Keratinocyte (primary cell): Measurements from ENCODE around the gene AGAP5. TPM values are rescaled to one million over a fixed set of nuclear protein-coding genes. Genes with fewer than 3 reads are reported as not detected.
"Not testable (repeated sequence)": the region's sequence is repeated elsewhere in the genome, so short reads cannot be mapped to it uniquely, and the experiment has no call there.

Experiments
- DNase-seq: peaks from one replicate; pipeline ENCODE4 v3.0.0-alpha.2; 2011; ENCODE audit warnings: low read depth, missing footprints, low spot score
- FAIRE-seq: peaks from 2 replicates; lab custom pipeline; 2011; peaks lifted over from hg19 to GRCh38; lab: Jason Lieb, UNC
- H2AFZ ChIP-seq: 2 replicates; pipeline ENCODE4 v1.6.0; 2012; ENCODE audit warnings: low read length, control low read depth, inconsistent platforms; ENCODE audit not compliant: control insufficient read depth
- H3K27ac ChIP-seq: 2 replicates; pipeline ENCODE4 v1.5.1; 2011; ENCODE audit warnings: low read length; ENCODE audit not compliant: control insufficient read depth, insufficient read depth
- H3K27me3 ChIP-seq: 3 replicates; pipeline ENCODE4 v1.6.0; 2011; ENCODE audit warnings: low read length; ENCODE audit not compliant: control insufficient read depth, insufficient read depth; ENCODE audit errors: extremely low read depth
- H3K36me3 ChIP-seq, 2 experiments: 2 replicates in 1 of 2; 3 replicates in 1 of 2; pipeline ENCODE4 v1.5.1; 2011; ENCODE audit warnings: low read length in 2 of 2, mild to moderate bottlenecking in 1 of 2; ENCODE audit not compliant: control insufficient read depth in 2 of 2, insufficient read depth in 2 of 2; ENCODE audit errors: extremely low read depth in 1 of 2
- H3K4me1 ChIP-seq: 3 replicates; pipeline ENCODE4 v1.5.1; 2011; ENCODE audit warnings: low read length; ENCODE audit not compliant: control insufficient read depth, insufficient read depth; ENCODE audit errors: extremely low read depth
- H3K4me2 ChIP-seq: 3 replicates; pipeline ENCODE4 v1.6.0; 2011; ENCODE audit warnings: low read depth, low read length; ENCODE audit not compliant: control insufficient read depth, insufficient read depth; ENCODE audit errors: extremely low read depth
- H3K4me3 ChIP-seq, 3 experiments: fragments of 200-600 bp in 1 of 3; sonication (generic) in 1 of 3; 2 replicates in 2 of 3; 3 replicates in 1 of 3; pipeline ENCODE4 v1.5.1; 2011 to 2016; ENCODE audit warnings: low read length in 3 of 3, mild to moderate bottlenecking in 3 of 3, control low read depth in 2 of 3, inconsistent platforms in 1 of 3, low read depth in 1 of 3, mixed read lengths in 1 of 3, mixed run types in 1 of 3, moderate library complexity in 1 of 3; ENCODE audit not compliant: control insufficient read depth in 2 of 3, insufficient read depth in 2 of 3; ENCODE audit errors: extremely low read depth in 1 of 3
- H3K79me2 ChIP-seq: 2 replicates; pipeline ENCODE4 v1.6.0; 2012; ENCODE audit warnings: low read length; ENCODE audit not compliant: control insufficient read depth, insufficient read depth
- H3K9ac ChIP-seq: 3 replicates; pipeline ENCODE4 v1.6.0; 2011; ENCODE audit warnings: low read length; ENCODE audit not compliant: control insufficient read depth, insufficient read depth; ENCODE audit errors: extremely low read depth
- H3K9me1 ChIP-seq: 3 replicates; pipeline ENCODE4 v1.6.0; 2011; ENCODE audit warnings: low read length; ENCODE audit not compliant: control insufficient read depth, insufficient read depth; ENCODE audit errors: extremely low read depth
- H3K9me3 ChIP-seq: 2 replicates; pipeline ENCODE4 v1.5.1; 2012; ENCODE audit warnings: low read depth, low read length; ENCODE audit not compliant: control insufficient read depth
- H4K20me1 ChIP-seq: 3 replicates; pipeline ENCODE4 v1.6.0; 2011; ENCODE audit warnings: low read length; ENCODE audit not compliant: control insufficient read depth, insufficient read depth; ENCODE audit errors: extremely low read depth
- dilution Hi-C: fragments of 300-500 bp; cut with MboI; formaldehyde crosslinking; loops from one replicate; pipeline ENCODE4 v1.7.0; 2020; ENCODE audit warnings: low sequenced_read_pairs; ENCODE audit not compliant: extremely low pct_ligation_motif_present
- polyA plus RNA-seq, 5 experiments: library from polyadenylated mRNA; depleted of rRNA in 3 of 5; stranded (reverse) in 3 of 5; stranded (forward) in 1 of 5; unstranded in 1 of 5; fragments of >200 nt; gene quantifications; 1 replicate in 1 of 5; 2 replicates in 3 of 5; 3 replicates in 1 of 5; pipeline versions ENCODE4 v1.2.1 to v1.2.3, GENCODE V29; 2011 to 2012; ENCODE audit warnings: missing spikeins in 2 of 5, low read depth in 1 of 5, low replicate concordance in 1 of 5

AGAP5 gene
- polyA plus RNA-seq, 1 donor (not counting 4 experiments of a cell fraction or from before 2014, with no cell fraction given) = 3.6 TPM

GRCh38 chr10:73664156-73665040 lies 33.5 kb downstream of the AGAP5 start:
- H3K36me3 ChIP-seq, H3K27me3 ChIP-seq, FAIRE-seq, H2AFZ ChIP-seq, H3K79me2 ChIP-seq, H3K4me2 ChIP-seq, H3K9me3 ChIP-seq, H3K9me1 ChIP-seq, dilution Hi-C loops, H3K4me1 ChIP-seq, H4K20me1 ChIP-seq, H3K27ac ChIP-seq, H3K9ac ChIP-seq, H3K4me3 ChIP-seq, DNase-seq: not testable (repeated sequence)

GRCh38 chr10:73663621-73664020 lies 34.3 kb downstream of the AGAP5 start:
- dilution Hi-C loops, H4K20me1 ChIP-seq, H3K4me3 ChIP-seq, FAIRE-seq, H3K4me1 ChIP-seq, H3K9ac ChIP-seq, H3K27ac ChIP-seq, H3K4me2 ChIP-seq, H3K79me2 ChIP-seq, H3K27me3 ChIP-seq, H2AFZ ChIP-seq, H3K9me3 ChIP-seq, H3K9me1 ChIP-seq, H3K36me3 ChIP-seq, DNase-seq: not testable (repeated sequence)

GRCh38 chr10:73662705-73663104 lies 35.2 kb downstream of the AGAP5 start:
- H3K79me2 ChIP-seq, FAIRE-seq: not testable (repeated sequence)

More at GRCh38 chr10:73662705-73663104, 35.2 kb downstream of the AGAP5 start:
- H2AFZ ChIP-seq, H3K4me3 ChIP-seq, H3K36me3 ChIP-seq, H3K9me1 ChIP-seq, H3K27me3 ChIP-seq, H3K9ac ChIP-seq, H3K4me1 ChIP-seq, H3K9me3 ChIP-seq, H3K4me2 ChIP-seq, DNase-seq, H4K20me1 ChIP-seq, dilution Hi-C loops, H3K27ac ChIP-seq: not testable (repeated sequence)
